Coronary artery (tissue), 2 donors: ENCODE data around the gene PGLYRP2.

Experiments
- DNase-seq: peaks from one replicate; pipeline ENCODE4 v3.0.0-alpha.2; 2017; ENCODE audit warnings: low spot score
- H3K27ac ChIP-seq, 2 donors: fragments of 200-600 bp; sonication (generic); one replicate each; pipeline ENCODE4 v1.5.1; 2016 to 2019
- H3K4me3 ChIP-seq: fragments of 200-600 bp; sonication (generic); 2 replicates; pipeline ENCODE4 v1.5.1; 2016; ENCODE audit warnings: mild to moderate bottlenecking, moderate library complexity
- TF ChIP-seq, protein P1 (sequence below): fragments of 200-600 bp; sonication (generic); IDR thresholded peaks from one replicate; pipeline ENCODE4 v1.5.1; 2019; ENCODE audit warnings: antibody characterized with exemption

PGLYRP2 gene

DNA sequence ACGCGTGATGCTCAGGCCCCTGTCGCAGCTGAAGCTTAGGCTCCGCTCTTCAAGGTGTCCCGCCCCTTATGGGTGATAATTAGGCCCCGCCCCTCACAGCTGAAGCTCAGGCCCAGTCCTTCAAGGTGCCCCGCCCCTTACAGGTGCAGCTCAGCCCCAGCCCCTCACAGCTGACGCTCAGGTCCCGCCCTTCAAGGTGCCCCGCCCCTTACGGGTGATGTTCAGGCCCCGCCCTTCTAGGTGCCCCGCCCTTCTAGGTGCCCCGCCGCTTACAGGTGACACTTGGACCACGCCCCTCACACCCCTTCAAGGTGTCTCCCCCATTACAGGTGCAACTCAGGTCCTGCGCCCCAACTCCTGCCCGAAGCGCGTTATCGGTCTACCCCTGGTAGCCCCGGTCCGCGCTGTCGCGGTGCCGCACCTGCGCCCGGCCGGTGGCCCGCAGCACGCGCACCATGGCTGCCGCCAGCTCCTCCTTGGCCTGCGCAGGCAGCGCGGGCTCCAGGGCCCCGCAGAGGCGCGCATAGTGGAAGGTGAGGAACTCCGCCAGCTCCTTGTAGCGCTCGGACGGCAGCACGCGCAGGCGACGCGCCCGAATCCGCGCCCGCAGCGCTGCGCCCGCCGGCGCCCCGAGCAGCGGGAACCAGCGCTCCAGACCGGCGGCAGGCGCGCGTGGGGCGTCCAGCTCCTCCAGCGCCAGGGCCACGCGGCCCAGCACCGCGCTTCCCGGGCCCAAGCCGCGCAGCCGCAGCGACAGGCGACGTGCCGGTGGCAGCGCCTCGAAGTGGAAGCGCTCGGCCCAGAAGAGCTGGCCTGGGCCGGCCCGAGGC lies 22.2 kb downstream of the PGLYRP2 start:
- H3K27ac ChIP-seq: no peak overlapping the region
- DNase-seq: no peak
- H3K4me3 ChIP-seq: peak overlapping the region; percentile 58
- TF ChIP-seq, protein P1, sequence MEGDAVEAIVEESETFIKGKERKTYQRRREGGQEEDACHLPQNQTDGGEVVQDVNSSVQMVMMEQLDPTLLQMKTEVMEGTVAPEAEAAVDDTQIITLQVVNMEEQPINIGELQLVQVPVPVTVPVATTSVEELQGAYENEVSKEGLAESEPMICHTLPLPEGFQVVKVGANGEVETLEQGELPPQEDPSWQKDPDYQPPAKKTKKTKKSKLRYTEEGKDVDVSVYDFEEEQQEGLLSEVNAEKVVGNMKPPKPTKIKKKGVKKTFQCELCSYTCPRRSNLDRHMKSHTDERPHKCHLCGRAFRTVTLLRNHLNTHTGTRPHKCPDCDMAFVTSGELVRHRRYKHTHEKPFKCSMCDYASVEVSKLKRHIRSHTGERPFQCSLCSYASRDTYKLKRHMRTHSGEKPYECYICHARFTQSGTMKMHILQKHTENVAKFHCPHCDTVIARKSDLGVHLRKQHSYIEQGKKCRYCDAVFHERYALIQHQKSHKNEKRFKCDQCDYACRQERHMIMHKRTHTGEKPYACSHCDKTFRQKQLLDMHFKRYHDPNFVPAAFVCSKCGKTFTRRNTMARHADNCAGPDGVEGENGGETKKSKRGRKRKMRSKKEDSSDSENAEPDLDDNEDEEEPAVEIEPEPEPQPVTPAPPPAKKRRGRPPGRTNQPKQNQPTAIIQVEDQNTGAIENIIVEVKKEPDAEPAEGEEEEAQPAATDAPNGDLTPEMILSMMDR: no peak

DNA sequence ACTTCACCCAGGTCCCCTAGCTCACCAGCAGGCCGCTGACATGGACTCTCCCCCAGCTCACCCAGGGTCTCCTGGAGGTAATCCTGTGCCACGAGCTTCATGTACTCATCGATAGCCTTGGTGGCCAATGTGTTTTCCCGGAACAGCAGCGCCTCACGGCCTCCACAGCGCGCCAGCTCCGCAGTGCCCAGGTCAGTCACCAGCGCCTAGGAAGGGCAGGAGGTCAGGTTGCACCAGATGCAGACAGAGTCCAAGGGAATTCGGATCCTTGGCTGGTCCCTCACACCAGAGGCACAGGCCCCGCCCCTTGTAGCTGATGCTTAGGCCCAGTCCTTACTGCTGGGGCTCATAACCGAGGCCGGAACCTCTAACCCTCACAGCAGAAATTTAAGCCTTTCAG lies 22.9 kb downstream of the PGLYRP2 start:
- no peak for DNase-seq
- TF ChIP-seq, protein P1: no peak

DNA sequence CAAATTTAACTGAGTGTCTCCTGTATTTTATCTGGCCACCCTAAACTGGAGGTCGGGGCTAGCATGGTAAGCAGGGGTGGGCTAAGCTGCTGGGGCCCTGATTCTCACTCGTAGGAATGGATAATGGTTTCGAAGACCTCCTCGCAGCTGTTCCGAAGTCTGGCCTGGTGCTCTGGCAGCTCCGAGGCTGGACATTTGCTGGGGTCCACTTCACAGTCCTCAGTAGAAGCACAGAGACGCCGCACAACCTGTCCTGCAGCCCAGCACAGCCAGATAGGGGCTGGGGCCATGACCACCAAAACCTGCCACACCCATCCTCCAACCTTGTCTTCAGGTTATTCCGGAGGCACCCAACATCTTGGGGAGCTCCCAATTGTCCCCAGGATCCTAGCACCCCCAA lies 23.3 kb downstream of the PGLYRP2 start:
- Histone ChIP-seq H3K27ac (no peak overlapping the region), H3K4me3 (no peak overlapping the region)
- TF ChIP-seq, protein P1: no peak
- no peak for DNase-seq

More for the DNA sequence above, 22.9 kb downstream of the PGLYRP2 start:
- H3K4me3 ChIP-seq: no peak overlapping the region
- no peak overlapping the region for H3K27ac ChIP-seq

DNA sequence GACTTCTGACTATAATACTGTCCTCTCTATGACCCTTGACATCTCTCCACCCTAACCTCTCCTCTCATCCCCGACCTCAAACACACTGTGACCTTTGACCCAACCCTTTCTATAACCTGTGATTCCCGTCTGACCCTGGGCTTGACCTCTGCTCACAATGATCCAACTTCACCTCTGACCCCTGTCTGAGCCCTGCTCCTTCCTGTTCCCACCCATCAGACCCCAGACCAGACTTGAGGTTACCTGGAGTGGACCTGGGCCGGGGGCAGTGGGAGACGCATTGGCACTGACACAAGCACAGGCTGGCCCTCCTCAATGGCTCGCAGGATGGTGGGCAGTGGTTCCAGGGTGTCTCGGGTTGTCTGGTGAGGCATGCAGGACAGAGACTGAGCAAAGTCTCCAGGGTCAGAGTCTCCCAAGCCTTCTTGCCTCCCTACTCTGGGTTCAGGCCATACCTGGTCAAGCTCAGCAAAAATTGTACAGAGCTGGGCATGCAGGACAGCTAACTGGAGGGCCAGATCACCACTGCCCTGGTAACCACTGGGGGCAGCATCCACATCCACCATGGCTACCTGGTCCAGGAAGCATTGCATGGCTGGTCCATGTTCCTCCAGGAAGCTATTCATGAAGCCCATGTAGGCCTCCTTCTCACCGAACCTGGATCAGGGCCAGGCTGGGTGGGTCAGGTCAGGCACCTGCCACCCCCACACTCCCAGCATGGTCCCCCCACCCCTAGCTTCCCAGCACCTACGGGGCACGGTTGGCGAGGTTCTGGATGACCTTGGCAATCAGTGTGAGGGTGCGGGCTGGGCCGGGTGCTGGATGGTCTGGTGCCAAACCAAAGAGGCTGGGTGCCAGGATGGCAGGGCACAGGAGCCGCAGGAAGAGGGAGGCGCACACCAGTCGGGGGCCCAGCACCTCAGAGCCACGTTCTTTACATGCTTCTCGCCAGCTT lies 25.1 kb downstream of the PGLYRP2 start:
- peak; percentile 69 for DNase-seq
- Histone ChIP-seq H3K27ac (no peak overlapping the region), H3K4me3 (no peak overlapping the region)
- TF ChIP-seq, protein P1: no peak

DNA sequence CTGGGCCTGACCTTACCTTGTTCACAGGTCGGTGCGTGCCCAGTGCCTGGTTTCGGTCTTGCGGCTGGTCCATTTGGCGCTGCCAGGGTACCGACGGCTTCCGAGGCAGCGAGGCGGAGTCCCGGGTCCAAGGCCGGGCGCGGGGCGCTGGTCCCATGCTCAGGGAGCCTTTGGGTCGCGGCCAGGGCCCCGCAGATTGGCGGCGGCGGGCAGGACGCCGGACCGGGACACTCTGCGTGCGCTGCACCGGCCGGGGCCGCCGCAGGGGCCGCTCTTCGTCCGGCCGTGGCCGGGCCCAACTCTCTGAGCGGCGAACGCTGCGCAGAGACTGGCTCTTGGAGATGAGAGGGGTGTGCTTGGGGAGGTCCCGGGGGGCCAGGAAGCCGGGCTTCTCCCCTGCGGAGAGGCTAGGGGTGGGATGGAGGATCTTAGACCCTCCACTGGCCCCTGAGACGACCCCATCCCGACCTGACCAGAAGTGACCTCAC lies 26.2 kb downstream of the PGLYRP2 start:
- peak; percentile 71 for DNase-seq
- Histone ChIP-seq H3K27ac (peak overlapping the region; percentile 19 to 83), H3K4me3 (peak overlapping the region; percentile 71)
- TF ChIP-seq, protein P1: no peak

DNA sequence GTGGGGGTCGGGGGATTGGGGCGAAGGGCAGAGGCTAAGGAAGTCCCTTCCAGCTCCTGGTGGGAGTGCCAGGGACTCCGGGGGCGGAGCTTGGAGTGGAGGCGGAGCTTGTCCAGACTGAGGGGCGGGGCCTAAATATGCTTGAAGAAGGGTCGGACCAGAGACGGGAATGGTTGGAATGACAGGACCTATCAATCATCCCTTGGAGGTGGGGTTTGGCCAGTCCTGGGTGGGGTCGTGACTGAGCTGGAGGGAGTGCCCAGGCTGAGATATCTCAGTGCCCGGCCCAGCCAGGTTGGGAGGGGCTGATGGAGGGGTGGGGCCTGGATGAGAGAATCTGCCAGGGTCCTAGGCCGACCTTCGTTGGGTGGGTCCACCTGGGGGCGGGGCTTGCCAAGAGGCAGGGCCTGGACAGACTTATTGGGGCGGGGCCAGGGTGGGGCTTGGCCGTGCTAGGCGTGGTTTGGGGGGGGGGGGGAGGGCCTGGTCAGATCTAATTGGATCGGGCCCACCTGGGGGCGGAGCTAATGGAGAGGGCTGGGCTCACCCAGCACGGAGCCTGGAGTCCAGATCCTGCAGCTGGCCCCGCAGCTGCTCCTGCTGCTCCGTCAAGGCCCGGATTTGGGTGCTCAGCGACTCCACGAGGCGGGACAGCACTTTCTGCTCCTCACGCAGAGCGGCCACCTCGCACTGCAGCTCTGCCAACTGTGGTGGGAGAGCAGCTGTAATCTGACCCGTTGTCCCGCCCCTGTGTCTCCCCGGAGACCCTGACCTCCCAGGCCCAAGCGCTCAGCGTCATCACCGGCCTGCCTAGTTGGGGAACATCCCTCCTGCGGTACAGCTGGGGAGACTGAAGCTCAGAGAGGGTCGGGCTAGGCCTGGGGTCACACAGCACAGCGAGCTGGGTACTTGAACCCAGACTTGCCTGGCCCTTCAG lies 26.9 kb downstream of the PGLYRP2 start:
- peak; percentile 92 for DNase-seq
- peak overlapping the region; percentile 19 to 83 for H3K27ac ChIP-seq
- TF ChIP-seq, protein P1: no peak
- peak overlapping the region; percentile 71 for H3K4me3 ChIP-seq
